Uterus (tissue), 4 donors: ENCODE results near the gene ETFRF1. TPM values are rescaled to one million over a fixed set of nuclear protein-coding genes. Genes with fewer than 3 reads are reported as not detected.

Experiments
- DNase-seq, 2 donors: peaks; one replicate each; pipeline ENCODE4 v3.0.0-alpha.2; 2019 to 2020
- H3K27ac ChIP-seq, 2 donors: fragments of 200-600 bp; sonication (generic); 1 replicate in 1 of 2; 2 replicates in 1 of 2; pipeline ENCODE4 v1.5.1; 2016 to 2018
- H3K27me3 ChIP-seq, 2 donors: fragments of 200-600 bp; sonication (generic); one replicate each; pipeline ENCODE4 v1.5.1; 2018 to 2019; ENCODE audit warnings: control low read depth in 1 of 2
- H3K36me3 ChIP-seq, 2 donors: fragments of 200-600 bp; sonication (generic); one replicate each; pipeline ENCODE4 v1.5.1; 2019; ENCODE audit warnings: control low read depth in 1 of 2
- H3K4me1 ChIP-seq, 2 donors: fragments of 200-600 bp; sonication (generic); one replicate each; pipeline ENCODE4 v1.5.1; 2018 to 2019; ENCODE audit warnings: control low read depth in 1 of 2
- H3K4me3 ChIP-seq, 2 donors: fragments of 200-600 bp; sonication (generic); 1 replicate in 1 of 2; 2 replicates in 1 of 2; pipeline ENCODE4 v1.5.1; 2018 to 2019; ENCODE audit warnings: mild to moderate bottlenecking in 1 of 2
- H3K9me3 ChIP-seq, 2 donors: fragments of 200-600 bp; sonication (generic); one replicate each; pipeline ENCODE4 v1.5.1; 2019; ENCODE audit warnings: control low read depth in 1 of 2
- POLR2A ChIP-seq, 2 donors: fragments of 450-650 bp; IDR thresholded peaks; one replicate each; pipeline ENCODE4 v1.6.1; 2016; ENCODE audit warnings: antibody characterized with exemption in 2 of 2, mild to moderate bottlenecking in 1 of 2, moderate library complexity in 1 of 2
- intact Hi-C: fragments of 100-400 bp; cut with DNase I; formaldehyde crosslinking; loops from one replicate; pipeline ENCODE4 v1.15.1; 2023; ENCODE audit warnings: low total_unique reads
- total RNA-seq, 4 donors: library from RNA; depleted of rRNA in 3 of 4; stranded (reverse); fragments of >200 nt in 3 of 4; gene quantifications; one replicate each; pipeline versions ENCODE4 v1.1.0 to v1.2.4, GENCODE V29; 2014 to 2023
- TF ChIP-seq, protein P1 (sequence below), 4 experiments: fragments of 200-600 bp in 2 of 4; fragments of 450-650 bp in 2 of 4; sonication (generic) in 2 of 4; IDR thresholded peaks; one replicate each; pipeline ENCODE4 v1.5.1; 2016 to 2019; ENCODE audit warnings: antibody characterized with exemption in 4 of 4, mild to moderate bottlenecking in 2 of 4, moderate library complexity in 1 of 4
- donor health status: DM: yes; HTN: yes; CAD: no.

Gene ETFRF1
- total RNA-seq, 4 donors from 2014 or later = 26.9 to 90.6 (median 46.4) TPM

DNA sequence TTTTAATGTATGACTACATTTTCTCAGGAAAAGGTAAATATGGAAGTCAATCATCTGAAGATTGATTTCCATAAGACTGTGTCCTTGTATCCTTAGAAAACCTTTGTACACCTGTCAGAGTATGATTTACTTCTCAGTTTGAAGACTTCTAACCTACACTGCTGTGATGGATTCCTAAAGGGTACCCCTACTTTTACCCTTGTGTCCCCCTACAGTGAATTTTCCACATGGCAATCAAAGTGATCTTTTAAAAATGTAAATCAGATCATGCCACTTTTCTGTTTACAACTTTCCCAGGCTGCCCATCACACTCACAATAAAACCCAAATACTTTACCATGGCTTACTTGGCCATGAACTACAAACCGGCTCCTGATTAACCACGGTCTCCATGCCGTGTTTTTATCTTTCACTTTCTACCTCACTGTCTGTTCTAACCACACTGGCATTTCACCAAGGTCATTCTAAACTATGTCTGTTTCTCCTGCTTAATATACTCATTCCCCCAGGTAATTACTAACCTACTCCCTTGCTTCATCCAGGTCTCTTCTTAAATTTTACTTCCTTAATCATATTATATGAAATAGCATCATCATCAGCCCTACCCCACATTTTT is 8.1 kb upstream of the ETFRF1 start:
- no peak for TF ChIP-seq POLR2A (IDR thresholded peaks at IDR 0.05)
- TF ChIP-seq, protein P1, sequence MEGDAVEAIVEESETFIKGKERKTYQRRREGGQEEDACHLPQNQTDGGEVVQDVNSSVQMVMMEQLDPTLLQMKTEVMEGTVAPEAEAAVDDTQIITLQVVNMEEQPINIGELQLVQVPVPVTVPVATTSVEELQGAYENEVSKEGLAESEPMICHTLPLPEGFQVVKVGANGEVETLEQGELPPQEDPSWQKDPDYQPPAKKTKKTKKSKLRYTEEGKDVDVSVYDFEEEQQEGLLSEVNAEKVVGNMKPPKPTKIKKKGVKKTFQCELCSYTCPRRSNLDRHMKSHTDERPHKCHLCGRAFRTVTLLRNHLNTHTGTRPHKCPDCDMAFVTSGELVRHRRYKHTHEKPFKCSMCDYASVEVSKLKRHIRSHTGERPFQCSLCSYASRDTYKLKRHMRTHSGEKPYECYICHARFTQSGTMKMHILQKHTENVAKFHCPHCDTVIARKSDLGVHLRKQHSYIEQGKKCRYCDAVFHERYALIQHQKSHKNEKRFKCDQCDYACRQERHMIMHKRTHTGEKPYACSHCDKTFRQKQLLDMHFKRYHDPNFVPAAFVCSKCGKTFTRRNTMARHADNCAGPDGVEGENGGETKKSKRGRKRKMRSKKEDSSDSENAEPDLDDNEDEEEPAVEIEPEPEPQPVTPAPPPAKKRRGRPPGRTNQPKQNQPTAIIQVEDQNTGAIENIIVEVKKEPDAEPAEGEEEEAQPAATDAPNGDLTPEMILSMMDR (IDR thresholded peaks at IDR 0.05) = no peak

DNA sequence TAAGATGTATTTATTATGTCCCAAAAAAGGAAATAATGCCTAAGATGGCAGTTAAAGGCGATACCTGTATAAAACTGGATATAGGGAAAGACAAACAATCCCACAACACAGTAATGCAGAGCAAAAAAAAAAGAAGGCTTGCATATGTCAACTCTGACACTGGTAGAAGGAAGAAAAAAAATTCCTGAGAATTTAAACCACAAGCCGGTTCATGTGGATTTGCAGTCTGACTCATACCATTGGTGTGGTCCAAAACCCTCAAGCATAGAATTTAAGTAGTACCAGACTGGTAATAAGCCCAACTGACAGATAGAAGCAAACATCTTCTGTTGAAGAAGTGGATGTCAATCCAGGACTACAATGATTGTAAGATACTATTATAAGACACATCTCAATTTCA is 7.3 kb upstream of the ETFRF1 start:
- Histone ChIP-seq H3K36me3 (no peaks in the 10 kb centered on the region), H3K27ac (no peak overlapping the region), H3K4me3 (no peak overlapping the region), H3K9me3 (no peaks in the 10 kb centered on the region), H3K27me3 (no peaks in the 10 kb centered on the region), H3K4me1 (no peaks in the 10 kb centered on the region)
- TF ChIP-seq, protein P1 (IDR thresholded peaks at IDR 0.05) = no peak
- TF ChIP-seq POLR2A (IDR thresholded peaks at IDR 0.05) = no peak
- no peak for DNase-seq
- intact Hi-C loops = no loop called here

More for the DNA sequence above, 8.1 kb upstream of the ETFRF1 start:
- Histone ChIP-seq H3K27ac (no peak overlapping the region), H3K9me3 (no peaks in the 10 kb centered on the region), H3K4me3 (no peak overlapping the region), H3K27me3 (no peaks in the 10 kb centered on the region), H3K36me3 (no peaks in the 10 kb centered on the region), H3K4me1 (no peaks in the 10 kb centered on the region)
- intact Hi-C loops = no loop called here
- no peak for DNase-seq

DNA sequence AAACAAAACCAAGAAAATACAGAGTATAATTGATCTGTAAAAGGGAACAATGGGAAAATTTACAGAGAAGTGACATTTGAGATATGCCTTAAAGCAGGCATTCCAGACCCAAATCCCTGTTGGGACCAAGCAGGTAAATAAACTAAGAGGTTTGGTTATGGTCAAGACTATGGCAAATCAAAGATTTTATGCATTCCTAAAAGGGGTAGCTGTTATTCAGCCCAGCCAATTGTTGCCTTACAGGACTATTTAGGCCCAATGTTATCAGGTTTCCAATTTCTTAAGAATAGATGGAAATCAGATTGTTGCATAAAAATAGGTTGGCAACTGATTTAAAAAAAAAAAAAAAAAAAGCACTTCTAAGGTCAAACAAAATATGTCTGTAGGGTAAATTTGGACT is 5.4 kb upstream of the ETFRF1 start:
- no peaks in the 10 kb centered on the region for H3K27me3 ChIP-seq
- TF ChIP-seq, protein P1 (IDR thresholded peaks at IDR 0.05) = no peak
- no peak for TF ChIP-seq POLR2A (IDR thresholded peaks at IDR 0.05)
- no peaks in the 10 kb centered on the region for H3K9me3 ChIP-seq
- H3K27ac ChIP-seq = no peak overlapping the region
- intact Hi-C loops = no loop called here
- no peaks in the 10 kb centered on the region for H3K36me3 ChIP-seq
- H3K4me1 ChIP-seq = no peaks in the 10 kb centered on the region
- no peak for DNase-seq
- H3K4me3 ChIP-seq = no peak overlapping the region

DNA sequence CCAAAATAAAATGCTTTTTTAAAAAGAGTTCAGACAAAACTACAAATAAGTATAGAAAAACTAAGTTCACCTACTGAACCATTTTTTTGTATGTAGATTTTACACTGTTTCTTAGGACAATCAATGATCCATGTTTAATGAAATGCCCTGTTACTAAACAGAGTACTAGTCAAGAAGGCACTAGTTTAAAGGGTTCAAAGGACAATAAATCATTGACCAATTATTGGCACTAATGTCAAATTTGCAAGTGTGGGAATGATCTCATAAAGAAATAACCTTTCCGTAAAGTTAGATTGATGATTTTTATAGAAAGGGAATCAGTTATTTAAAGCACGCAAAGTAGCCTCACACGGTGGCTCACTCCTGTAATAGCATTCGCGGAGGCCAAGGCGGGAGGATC is 4.2 kb upstream of the ETFRF1 start:
- H3K27ac ChIP-seq = no peak overlapping the region
- DNase-seq = no peak
- H3K4me1 ChIP-seq = peaks cover 0 to under 1% of the 10 kb centered on the region in 2 donors
- no peaks in the 10 kb centered on the region for H3K36me3 ChIP-seq
- H3K27me3 ChIP-seq = no peaks in the 10 kb centered on the region
- TF ChIP-seq, protein P1 (IDR thresholded peaks at IDR 0.05) = no peak
- no peak for TF ChIP-seq POLR2A (IDR thresholded peaks at IDR 0.05)
- no peaks in the 10 kb centered on the region for H3K9me3 ChIP-seq
- intact Hi-C loops = no loop called here
- no peak overlapping the region for H3K4me3 ChIP-seq

DNA sequence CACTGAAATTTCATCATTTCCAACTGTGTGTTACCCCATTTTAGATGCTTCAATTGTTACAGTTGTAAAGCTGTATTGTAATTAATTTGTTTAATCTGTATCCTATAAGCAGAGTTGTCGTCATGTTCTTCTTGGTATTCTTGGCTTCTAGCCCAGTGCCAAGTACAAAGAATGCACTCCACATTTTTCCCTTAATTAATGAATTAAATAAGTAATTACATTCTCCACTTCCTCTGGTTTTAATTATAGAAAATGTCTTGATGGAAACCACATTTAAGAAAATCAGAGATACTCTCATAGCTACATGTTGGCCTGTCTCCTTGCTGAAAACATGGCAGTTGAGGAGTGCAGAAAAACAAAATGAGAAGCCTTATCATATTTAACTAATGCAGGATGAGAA is 823 bp upstream of the ETFRF1 start:
- no peak for DNase-seq
- peak overlapping the region in 1 of 2 donors; percentile 60 for H3K4me3 ChIP-seq
- intact Hi-C loops = no loop called here
- H3K27ac ChIP-seq = no peak overlapping the region
- H3K27me3 ChIP-seq = no peaks in the 10 kb centered on the region
- no peaks in the 10 kb centered on the region for H3K36me3 ChIP-seq
- H3K9me3 ChIP-seq = no peaks in the 10 kb centered on the region
- peaks cover 0 to 4% of the 10 kb centered on the region in 2 donors for H3K4me1 ChIP-seq
- TF ChIP-seq POLR2A (IDR thresholded peaks at IDR 0.05) = no peak
- TF ChIP-seq, protein P1 (IDR thresholded peaks at IDR 0.05) = no peak
